22Rv1 (cell line): Measurements from ENCODE around the gene LINS1.

Experiments
- CTCF ChIP-seq: fragments of 450-650 bp; IDR thresholded peaks from 2 replicates; pipeline ENCODE4 v1.5.1; 2017; ENCODE audit warnings: mild to moderate bottlenecking
- ZFX ChIP-seq: fragments of 450-650 bp; IDR thresholded peaks from 2 replicates; pipeline ENCODE4 v1.6.1; 2017; ENCODE audit warnings: antibody characterized with exemption, borderline replicate concordance

DNA sequence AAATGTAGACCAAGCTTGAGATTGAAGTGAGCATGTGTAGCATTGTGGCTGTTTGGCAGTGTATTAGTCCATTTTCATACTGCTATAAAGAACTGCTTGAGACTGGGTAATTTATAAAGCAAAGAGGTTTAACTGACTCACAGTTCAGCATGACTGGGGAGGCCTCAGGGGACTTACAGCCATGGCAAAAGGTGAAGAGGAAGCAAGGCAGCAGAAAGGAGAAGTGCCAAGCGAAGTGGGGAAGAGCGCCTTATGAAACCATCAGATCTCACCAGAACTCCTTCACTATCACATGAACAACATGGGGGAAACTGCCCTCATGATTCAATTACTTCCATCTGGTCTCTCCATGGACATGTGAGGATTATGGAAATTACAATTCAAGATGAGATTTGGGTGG lies 64.7 kb downstream of the LINS1 start:
- TF ChIP-seq CTCF (no peak), ZFX (no peak)
